Sigmoid colon (tissue), 4 donors: ENCODE data around the gene TNPO3.

Experiments used
- POLR2A ChIP-seq, 2 donors: fragments of 450-650 bp; IDR thresholded peaks; one replicate each; pipeline ENCODE4 v1.6.1; 2016; ENCODE audit warnings: antibody characterized with exemption in 2 of 2, mild to moderate bottlenecking in 2 of 2, moderate library complexity in 2 of 2
- POLR2AphosphoS5 ChIP-seq, 4 donors: sonication (generic); formaldehyde crosslinking; IDR thresholded peaks; one replicate each; pipeline ENCODE4 v1.6.1; 2017; ENCODE audit warnings: antibody characterized with exemption in 4 of 4
- TF ChIP-seq, protein P1 (sequence below), 4 experiments: fragments of 450-650 bp in 3 of 4; fragments of 200-600 bp in 1 of 4; IDR thresholded peaks; one replicate each; pipeline ENCODE4 v1.5.1; 2016 to 2019; ENCODE audit warnings: antibody characterized with exemption in 4 of 4, mild to moderate bottlenecking in 3 of 4, moderate library complexity in 2 of 4

DNA sequence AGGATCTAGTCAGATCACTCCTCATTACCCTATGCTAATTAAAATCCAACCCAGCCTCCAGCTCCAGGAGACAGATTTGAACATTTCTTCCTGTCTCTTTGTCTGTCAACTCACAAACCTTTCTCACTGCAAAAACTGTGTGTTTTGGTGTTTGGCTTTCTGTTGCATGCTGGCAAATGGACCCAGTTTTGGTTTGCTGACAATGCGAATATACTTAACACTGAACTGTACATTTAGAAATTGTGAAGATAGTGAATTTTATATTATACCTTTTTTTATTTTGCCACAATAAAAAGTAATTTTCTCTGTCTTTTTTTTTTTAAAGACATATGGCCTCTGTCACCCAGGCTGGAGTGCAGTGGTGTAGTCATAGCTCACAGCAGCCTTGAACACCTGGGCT, 18.3 kb upstream of the TNPO3 start:
- TF ChIP-seq, protein P1, sequence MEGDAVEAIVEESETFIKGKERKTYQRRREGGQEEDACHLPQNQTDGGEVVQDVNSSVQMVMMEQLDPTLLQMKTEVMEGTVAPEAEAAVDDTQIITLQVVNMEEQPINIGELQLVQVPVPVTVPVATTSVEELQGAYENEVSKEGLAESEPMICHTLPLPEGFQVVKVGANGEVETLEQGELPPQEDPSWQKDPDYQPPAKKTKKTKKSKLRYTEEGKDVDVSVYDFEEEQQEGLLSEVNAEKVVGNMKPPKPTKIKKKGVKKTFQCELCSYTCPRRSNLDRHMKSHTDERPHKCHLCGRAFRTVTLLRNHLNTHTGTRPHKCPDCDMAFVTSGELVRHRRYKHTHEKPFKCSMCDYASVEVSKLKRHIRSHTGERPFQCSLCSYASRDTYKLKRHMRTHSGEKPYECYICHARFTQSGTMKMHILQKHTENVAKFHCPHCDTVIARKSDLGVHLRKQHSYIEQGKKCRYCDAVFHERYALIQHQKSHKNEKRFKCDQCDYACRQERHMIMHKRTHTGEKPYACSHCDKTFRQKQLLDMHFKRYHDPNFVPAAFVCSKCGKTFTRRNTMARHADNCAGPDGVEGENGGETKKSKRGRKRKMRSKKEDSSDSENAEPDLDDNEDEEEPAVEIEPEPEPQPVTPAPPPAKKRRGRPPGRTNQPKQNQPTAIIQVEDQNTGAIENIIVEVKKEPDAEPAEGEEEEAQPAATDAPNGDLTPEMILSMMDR (IDR thresholded peaks at IDR 0.05), result no peak
- no peak for TF ChIP-seq POLR2AphosphoS5 (IDR thresholded peaks at IDR 0.05)
- TF ChIP-seq POLR2A (IDR thresholded peaks at IDR 0.05), result no peak
